COR-L47 (cell line): ENCODE data around the gene ZNF782.
"Not testable (repeated sequence)": the region's sequence is repeated elsewhere in the genome, so short reads cannot be mapped to it uniquely, and the experiment has no call there.

Source experiments
- DNase-seq: peaks from one replicate; lab custom pipeline; 2025; lab: John Stamatoyannopoulos, UW

The ZNF782 gene

DNA sequence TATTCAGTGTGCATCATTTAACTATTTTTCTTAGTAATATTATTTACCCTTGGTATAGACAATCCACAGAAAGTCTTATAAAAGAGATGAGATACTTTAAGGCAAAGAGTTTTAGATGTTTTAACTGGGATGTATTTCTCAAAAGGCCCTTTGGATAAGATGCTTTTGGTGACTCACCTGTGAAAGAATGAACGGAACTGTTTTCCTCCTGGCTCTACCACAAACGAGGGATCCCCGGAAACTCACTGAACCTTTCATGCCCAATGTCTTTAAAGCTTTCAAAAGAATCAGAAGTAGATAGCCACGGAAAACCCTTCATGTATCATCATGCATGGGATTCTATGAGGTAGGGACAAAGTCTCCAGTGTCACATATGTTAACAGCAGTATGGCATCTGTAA lies 1.6 kb downstream of the ZNF782 start:
- no peak for DNase-seq

GRCh38 chr9:96844040-96844439 lies 10.3 kb downstream of the ZNF782 start:
- no peak for DNase-seq

GRCh38 chr9:96818533-96818932 lies 35.8 kb downstream of the ZNF782 start:
- DNase-seq: no peak

- DNase-seq: no peak
Measured at GRCh38 chr9:96817973-96818372, 36.3 kb downstream of the ZNF782 start.

DNA sequence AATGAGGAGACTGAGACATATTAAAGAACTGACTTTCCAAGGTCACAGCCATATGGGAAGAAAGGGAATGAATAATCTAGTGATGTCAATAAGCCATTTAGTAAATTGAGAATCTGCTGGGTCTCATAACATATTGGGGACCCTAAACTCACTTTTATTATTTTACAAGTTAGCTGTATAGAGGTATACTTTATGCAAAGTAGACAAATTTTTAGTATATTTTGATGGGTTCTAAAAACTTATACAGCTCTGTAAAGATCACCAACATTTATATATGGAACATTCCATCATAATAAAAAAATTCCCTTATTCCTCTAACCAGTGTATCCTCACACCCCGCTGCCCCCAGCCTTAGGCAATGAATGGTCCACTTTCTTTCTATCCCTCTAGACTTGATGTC lies 40.7 kb downstream of the ZNF782 start:
- no peak for DNase-seq

DNA sequence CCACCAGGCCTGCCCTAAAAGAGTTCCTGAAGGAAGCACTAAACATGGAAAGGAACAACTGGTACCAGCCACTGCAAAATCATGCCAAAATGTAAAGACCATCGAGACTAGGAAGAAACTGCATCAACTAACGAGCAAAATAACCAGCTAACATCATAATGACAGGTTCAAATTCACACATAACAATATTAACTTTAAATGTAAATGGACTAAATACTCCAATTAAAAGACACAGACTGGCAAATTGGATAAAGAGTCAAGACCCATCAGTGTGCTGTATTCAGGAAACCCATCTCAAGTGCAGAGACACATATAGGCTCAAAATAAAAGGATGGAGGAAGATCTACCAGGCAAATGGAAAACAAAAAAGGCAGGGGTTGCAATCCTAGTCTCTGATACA lies 55.4 kb downstream of the ZNF782 start:
- not testable (repeated sequence) for DNase-seq

- DNase-seq: no peak
Measured at GRCh38 chr9:96784021-96784420, 70.3 kb downstream of the ZNF782 start.

- no peak for DNase-seq
Measured at GRCh38 chr9:96782235-96782634, 72.1 kb downstream of the ZNF782 start.

- no peak for DNase-seq
Measured at GRCh38 chr9:96781552-96781951, 72.8 kb downstream of the ZNF782 start.

GRCh38 chr9:96779089-96779488 lies 75.2 kb downstream of the ZNF782 start:
- DNase-seq: no peak

DNA sequence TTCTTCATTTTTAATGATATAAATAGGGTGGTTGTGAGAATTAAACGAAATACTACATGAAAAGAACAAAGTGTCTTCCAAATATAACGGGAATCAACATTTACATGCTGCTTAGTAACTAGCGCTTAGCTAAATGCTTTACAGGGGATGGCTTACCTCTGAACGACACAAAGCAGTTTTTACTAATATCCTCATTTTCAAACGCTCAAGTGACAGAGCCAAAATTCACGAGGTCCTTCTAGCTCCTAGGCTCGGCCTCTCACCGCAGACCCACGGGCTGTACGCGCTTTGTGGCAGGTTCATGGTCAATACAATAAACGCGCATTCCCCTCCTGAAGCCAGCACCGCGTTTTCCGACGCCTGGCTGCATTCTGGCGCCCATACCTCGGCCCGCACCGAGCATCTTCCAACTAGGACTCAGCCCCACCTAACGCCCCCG lies 76.9 kb downstream of the ZNF782 start:
- peak; percentile 47 for DNase-seq

- DNase-seq: no peak
Measured at GRCh38 chr9:96771124-96771523, 83.2 kb downstream of the ZNF782 start.

- DNase-seq: no peak
Measured at GRCh38 chr9:96769989-96770388, 84.3 kb downstream of the ZNF782 start.
